Stimulated activated CD4-positive, alpha-beta T cell treated with anti-CD3 and anti-CD28 coated beads, TNF-alpha, amount 100 ng/mL, for 1 hour (primary cell): ENCODE data around the gene TRPC4AP.

Source experiments
- DNase-seq, 3 donors: peaks; one replicate each; pipeline ENCODE4 v3.0.0-alpha.2; 2020; ENCODE audit warnings: low read depth in 3 of 3, low spot score in 1 of 3

TRPC4AP gene

GRCh38 chr20:34989670-34990069, 102.9 kb downstream of the TRPC4AP start:
- no peak for DNase-seq

- no peak for DNase-seq
Observed at GRCh38 chr20:34989118-34989517, 103.5 kb downstream of the TRPC4AP start.

DNA sequence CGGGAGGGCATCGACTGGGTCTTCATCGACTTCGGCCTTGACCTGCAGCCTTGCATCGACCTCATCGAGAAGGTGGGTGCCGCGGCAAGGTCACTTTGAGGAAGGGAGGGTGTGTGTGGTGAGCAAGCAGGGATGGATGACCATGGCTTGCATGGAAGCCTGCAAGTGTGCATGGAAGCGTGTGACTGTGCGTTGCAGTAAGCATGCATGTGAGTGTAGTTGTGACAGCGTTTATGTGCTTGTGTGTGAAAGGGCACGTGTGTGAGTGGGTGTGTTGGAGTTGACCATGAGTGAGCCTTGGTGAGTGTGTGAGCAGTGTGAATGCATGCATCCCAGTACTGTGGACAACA, 104.4 kb downstream of the TRPC4AP start:
- no peak for DNase-seq

- DNase-seq, result no peak
Observed at GRCh38 chr20:34987288-34988190, 105.1 kb downstream of the TRPC4AP start.

GRCh38 chr20:34986311-34987287, 106.0 kb downstream of the TRPC4AP start:
- DNase-seq, result no peak

DNA sequence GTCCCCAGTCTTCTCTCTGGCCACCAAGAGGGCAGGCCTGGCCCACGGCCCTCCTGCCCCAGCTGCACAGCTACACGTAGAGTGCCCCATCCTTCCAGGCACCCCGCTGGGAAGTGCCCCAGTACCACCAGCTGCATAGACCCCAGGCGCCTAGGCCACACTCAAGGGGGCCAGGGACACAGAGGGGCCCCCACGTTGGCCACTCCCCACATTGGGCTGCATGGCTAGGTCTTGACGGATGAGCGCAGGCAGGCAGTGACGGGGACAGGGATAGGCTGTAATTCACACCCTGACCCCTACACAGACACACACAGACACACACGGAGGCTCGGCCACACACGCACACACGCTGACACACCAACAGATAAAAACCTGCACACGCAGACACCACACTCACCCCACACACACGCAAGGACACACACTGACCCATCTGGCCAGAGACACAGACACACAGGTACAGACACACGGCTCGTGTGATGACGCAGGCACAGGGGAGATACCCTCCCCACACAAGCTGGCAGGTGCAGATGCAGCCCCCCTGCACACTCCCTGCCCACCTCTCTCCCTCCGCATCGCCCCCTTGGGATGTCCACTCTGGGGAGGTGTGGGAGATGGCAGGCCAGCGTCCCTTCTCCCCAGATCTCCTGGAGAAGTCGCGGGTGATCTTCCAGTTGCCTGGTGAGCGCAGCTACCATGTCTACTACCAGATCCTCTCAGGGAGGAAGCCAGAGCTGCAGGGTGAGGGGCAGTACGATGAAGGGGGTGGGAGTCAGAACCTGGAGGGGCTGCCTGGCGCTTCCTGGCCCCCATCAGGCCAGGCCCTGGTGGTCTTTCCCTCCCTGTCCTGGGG, 106.9 kb downstream of the TRPC4AP start:
- no peak for DNase-seq

- no peak for DNase-seq
Observed at GRCh38 chr20:34984756-34985261, 107.8 kb downstream of the TRPC4AP start.

DNA sequence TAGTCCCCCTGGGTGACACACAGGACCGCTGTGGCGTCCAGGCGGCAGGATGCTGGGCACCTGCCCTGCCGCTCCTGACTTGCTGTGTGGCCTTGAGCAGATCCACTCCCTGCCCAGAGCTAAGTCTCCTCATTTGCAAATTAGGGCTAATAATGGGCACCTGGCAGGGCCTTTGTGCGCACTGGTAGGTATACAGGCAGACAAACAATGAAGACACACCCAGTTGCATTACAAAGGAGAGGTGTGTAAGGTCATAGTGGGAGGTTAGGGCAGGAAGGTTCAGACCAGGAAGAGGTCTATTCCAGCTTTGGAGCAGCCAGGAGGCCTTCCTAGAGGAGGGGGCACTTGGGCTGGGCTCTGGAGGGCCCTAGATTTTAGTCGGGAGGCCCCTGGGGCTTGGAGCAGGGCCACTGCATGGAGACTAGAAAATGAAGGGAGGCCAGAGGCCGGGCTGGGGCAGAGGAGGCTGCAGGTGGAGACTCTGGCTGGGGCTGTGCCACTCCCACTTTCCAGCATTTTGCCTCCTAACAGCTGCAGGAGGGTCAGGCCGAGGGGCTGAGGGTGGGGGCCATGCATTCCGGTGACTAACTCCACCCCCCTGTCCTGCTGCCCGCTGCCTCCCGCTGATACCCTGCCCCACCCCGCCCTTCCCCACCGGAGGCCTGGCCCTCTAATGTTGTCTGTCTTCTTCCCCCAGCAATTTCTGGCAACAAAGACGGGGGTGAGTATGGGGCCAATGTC, 108.4 kb downstream of the TRPC4AP start:
- no peak for DNase-seq

- DNase-seq, result no peak
Observed at GRCh38 chr20:34983089-34983820, 109.4 kb downstream of the TRPC4AP start.

GRCh38 chr20:34982270-34983088, 110.1 kb downstream of the TRPC4AP start:
- DNase-seq, result no peak

- no peak for DNase-seq
Observed at GRCh38 chr20:34980543-34981233, 111.9 kb downstream of the TRPC4AP start.

- DNase-seq, result no peak
Observed at GRCh38 chr20:34979366-34980153, 113.0 kb downstream of the TRPC4AP start.

GRCh38 chr20:34978092-34978744, 114.4 kb downstream of the TRPC4AP start:
- DNase-seq, result no peak

GRCh38 chr20:34977365-34978091, 115.1 kb downstream of the TRPC4AP start:
- no peak for DNase-seq

DNA sequence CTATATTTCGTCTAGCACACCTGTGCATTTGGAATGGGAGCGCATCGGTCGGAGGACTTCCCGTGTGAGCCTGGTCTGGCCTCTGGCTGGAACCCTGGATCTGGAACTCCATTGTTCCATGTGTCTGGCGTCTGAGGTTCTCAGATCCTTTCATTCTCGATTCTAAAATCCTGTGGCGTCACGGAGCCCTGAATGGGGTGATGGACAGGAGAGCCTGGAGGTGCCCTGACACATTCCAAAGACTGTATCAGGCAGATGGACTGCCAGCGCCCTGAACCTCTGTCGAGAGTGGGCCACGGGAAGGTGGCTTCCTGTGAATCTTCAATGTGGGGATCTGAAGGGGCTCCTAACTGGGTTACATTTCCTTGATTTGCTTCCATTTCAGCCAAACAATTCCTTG, 116.3 kb downstream of the TRPC4AP start:
- no peak for DNase-seq

DNA sequence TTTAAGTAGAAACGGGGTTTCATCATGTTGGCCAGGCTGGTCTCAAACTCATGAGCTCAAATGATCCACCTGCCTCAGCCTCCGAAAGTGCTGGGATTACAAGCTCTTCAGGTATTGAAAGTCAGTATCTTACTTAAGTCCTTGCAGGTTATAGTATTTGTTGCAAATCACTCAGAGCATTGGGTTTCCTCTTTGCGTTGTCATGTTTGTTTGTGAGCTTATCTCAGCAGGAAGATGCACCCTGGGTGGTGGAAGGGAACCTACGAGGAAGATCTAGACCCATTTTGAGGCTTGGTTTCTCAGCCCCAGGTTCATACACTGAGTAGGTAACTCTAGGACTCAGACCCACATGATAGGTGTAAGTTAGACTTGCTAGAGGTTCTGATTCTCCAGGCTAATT, 118.4 kb downstream of the TRPC4AP start:
- DNase-seq, result no peak
